Stimulated activated effector memory CD8-positive, alpha-beta T cell treated with anti-CD3 and anti-CD28 coated beads, Interleukin-12 subunit alpha, Interleukin-12 subunit beta, amount 100 ng/mL, for 72 hours (primary cell): ENCODE results near the gene CEP170B.
A peak's percentile ranks its signal among the peaks of the same experiment; 100 is the strongest.

Experiments used
- ATAC-seq: fragments of 150-1000 bp; cut with Tn5 transposase; 2 replicates; pipeline ENCODE4 v1.10.0; 2021
- DNase-seq, 2 donors: peaks; one replicate each; pipeline ENCODE4 v3.0.0; 2021 to 2022; ENCODE audit warnings: low spot score in 2 of 2
- H3K27ac Mint-ChIP-seq: one replicate; pipeline ENCODE4 v1.8.0; 2022; ENCODE audit warnings: mild to moderate bottlenecking, mixed read lengths
- H3K36me3 Mint-ChIP-seq: one replicate; pipeline ENCODE4 v1.8.0; 2022; ENCODE audit warnings: mild to moderate bottlenecking, mixed read lengths
- H3K4me1 Mint-ChIP-seq: one replicate; pipeline ENCODE4 v1.8.0; 2022; ENCODE audit warnings: mixed read lengths
- H3K4me3 Mint-ChIP-seq: one replicate; pipeline ENCODE4 v1.8.0; 2022; ENCODE audit warnings: mild to moderate bottlenecking, mixed read lengths
- H3K9me3 Mint-ChIP-seq: one replicate; pipeline ENCODE4 v1.8.0; 2022; ENCODE audit warnings: mixed read lengths

The CEP170B gene

DNA sequence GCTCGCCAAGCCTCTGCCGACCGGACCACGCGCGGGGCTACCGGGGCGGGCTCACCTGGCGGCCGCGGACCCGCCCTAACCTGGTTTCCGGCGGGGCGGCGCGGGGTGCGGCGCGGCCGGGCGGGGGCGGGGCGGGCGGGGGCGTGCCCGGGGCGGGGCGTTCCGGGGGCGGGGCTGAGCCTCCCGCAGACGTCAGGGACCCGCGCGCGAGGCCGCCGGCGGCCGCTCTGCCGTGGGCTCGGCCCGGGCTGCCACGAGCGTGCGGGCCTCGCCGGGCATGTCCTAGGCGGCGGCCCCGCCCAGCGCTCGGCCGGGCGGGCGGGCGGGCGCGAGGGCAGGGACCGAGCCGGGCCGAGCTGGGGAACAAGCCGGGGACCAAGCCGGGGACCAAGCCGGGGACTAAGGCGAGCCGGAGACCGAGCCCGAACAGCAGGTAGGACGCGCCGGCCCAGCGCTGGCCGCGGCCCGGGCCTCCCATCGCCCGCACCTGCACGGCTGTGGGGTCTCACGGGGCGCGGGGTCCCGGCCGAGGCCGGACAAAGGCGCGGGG is at the start of gene CEP170B:
TSS of gene CEP170B (plus strand) at position 188 of the 550 bp plus-strand sequence. CDS start 3,183 bp downstream, outside the sequence.
- no peak within 1 kb of the TSS for H3K27ac Mint-ChIP-seq
- DNase-seq (peak in 1 of 2 donors; percentile 29), ATAC-seq (peak; percentile 74)
- H3K36me3 Mint-ChIP-seq, result no peaks in the 10 kb centered on the region
- H3K4me1 Mint-ChIP-seq, result peaks cover 16% of the 10 kb centered on the region
- H3K4me3 Mint-ChIP-seq, result peak within 1 kb of the TSS; percentile 74
- H3K9me3 Mint-ChIP-seq, result no peaks in the 10 kb centered on the region

DNA sequence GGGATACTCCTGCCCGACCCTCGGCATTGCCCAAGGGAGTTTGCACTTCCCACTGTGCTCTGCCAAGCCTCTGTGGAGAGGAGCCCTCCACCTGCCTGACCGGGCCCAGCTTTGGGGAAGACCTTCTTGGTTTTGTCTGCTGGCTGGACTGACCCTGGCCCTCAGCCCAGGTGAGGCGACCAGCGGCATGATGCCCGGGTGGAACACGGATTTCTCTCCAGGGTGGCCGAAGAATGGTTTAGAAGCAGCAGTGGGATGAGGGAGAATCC is 48.5 kb upstream of the CEP170B start:
- peak overlapping the region; percentile 89 for H3K4me3 Mint-ChIP-seq
- ATAC-seq, result no peak
- H3K27ac Mint-ChIP-seq, result peak overlapping the region; percentile 95
- H3K4me1 Mint-ChIP-seq, result peaks cover 15% of the 10 kb centered on the region
- DNase-seq, result no peak
- peaks cover 15% of the 10 kb centered on the region for H3K36me3 Mint-ChIP-seq
- no peaks in the 10 kb centered on the region for H3K9me3 Mint-ChIP-seq

DNA sequence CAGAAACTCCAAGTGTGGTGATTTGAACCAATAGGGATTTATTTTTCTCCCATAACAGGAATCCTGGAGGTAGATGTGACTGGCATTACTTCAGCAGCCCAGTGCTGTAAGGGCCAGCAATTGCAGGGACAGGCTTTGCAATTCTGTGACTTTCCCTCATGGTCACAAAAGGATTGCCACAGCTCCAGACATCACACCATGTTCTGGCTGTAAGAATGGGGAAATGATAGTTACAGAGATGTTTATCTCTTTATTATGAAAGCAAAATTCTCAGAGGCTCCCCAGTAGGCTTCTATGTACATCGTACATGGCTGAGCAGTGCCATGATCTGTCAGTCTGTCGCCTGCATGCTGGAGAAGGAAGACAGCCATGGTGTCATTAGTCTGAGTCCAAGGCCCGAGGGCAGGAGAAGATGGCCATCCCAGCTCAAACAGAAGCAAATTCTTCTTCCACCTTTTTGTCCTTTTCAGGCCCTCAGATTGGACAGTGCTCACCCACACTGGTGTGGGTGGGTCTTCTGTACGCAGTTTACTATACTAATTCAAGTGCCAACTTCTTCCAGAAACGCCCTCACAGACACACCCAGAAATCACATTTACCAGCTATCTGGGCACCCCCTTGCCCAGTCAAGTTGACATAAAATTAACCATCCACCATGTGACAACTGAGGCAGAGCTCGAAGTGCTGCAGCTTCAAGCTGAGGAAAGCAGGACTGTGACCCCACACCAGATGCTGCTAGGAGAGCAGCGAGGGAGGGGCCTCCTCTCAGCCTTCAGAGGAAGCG is 46.9 kb upstream of the CEP170B start:
- Mint-ChIP-seq H3K27ac (no peak overlapping the region), H3K4me3 (peak overlapping the region; percentile 89), H3K36me3 (peaks cover 15% of the 10 kb centered on the region), H3K4me1 (peaks cover 15% of the 10 kb centered on the region), H3K9me3 (no peaks in the 10 kb centered on the region)
- ATAC-seq, result no peak
- DNase-seq, result no peak

DNA sequence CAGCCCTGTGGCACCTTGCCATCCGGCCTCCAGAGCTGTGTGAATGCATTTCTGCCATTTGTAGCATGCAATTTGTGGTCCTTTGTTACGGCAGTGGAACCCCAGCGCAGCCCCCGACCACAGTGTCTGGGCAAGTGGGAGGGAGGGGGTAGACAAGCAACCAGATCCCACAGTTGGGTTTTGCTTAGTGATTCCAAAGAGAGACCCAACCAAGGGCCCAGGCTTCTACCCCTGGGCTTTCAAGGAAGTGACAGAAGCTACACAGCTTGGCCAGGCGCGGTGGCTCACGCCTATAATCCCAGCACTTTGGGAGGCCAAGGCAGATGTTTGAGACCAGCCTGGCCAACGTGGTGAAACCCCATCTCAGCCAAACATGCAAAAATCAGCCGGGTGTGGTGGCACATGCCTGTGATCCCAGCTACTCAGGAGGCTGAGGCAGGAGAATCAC is 46.3 kb upstream of the CEP170B start:
- no peak for ATAC-seq
- Mint-ChIP-seq H3K27ac (no peak overlapping the region), H3K4me3 (no peak overlapping the region), H3K9me3 (no peaks in the 10 kb centered on the region), H3K36me3 (peaks cover 15% of the 10 kb centered on the region), H3K4me1 (peaks cover 15% of the 10 kb centered on the region)
- DNase-seq, result no peak

GRCh38 chr14:104819361-104819781 is 45.7 kb upstream of the CEP170B start:
- H3K4me3 Mint-ChIP-seq, result no peak overlapping the region
- H3K27ac Mint-ChIP-seq, result no peak overlapping the region

DNA sequence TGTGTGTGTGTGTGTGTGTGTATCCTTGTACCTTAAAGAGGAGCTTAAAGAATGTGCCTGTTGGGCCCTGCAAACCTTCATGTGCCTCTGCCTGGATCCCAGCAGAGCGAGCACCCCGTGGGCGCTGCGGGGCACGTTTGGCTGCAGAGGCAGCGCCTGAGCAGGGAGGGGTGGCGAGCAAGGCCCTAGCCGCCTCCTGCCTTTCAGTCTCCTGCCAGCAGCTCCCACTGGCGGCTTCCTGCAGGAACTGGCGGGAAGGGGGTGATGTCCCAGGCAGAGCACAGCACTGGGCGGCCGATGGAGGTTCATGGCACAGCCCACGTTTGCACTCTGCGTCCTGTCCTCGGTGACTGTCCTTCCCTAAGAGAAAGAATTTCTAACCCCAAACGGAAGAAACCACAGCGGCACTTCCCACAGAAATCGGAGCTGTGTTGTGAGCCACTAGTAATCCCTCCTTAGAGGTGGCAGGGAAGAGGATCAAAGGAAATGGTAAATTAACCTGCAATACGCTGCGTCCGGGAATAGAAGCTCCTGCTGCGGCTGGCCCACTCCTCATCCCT is 44.3 kb upstream of the CEP170B start:
- H3K9me3 Mint-ChIP-seq, result peaks cover 6% of the 10 kb centered on the region
- no peak overlapping the region for H3K4me3 Mint-ChIP-seq
- ATAC-seq (no peak), DNase-seq (no peak)
- H3K27ac Mint-ChIP-seq, result no peak overlapping the region
- H3K36me3 Mint-ChIP-seq, result peaks cover 11% of the 10 kb centered on the region
- H3K4me1 Mint-ChIP-seq, result peaks cover 19% of the 10 kb centered on the region

More at GRCh38 chr14:104819361-104819781, 45.7 kb upstream of the CEP170B start:
- ATAC-seq (no peak), DNase-seq (no peak)
- Mint-ChIP-seq H3K9me3 (peaks cover under 1% of the 10 kb centered on the region), H3K4me1 (peaks cover 9% of the 10 kb centered on the region), H3K36me3 (peaks cover 14% of the 10 kb centered on the region)

DNA sequence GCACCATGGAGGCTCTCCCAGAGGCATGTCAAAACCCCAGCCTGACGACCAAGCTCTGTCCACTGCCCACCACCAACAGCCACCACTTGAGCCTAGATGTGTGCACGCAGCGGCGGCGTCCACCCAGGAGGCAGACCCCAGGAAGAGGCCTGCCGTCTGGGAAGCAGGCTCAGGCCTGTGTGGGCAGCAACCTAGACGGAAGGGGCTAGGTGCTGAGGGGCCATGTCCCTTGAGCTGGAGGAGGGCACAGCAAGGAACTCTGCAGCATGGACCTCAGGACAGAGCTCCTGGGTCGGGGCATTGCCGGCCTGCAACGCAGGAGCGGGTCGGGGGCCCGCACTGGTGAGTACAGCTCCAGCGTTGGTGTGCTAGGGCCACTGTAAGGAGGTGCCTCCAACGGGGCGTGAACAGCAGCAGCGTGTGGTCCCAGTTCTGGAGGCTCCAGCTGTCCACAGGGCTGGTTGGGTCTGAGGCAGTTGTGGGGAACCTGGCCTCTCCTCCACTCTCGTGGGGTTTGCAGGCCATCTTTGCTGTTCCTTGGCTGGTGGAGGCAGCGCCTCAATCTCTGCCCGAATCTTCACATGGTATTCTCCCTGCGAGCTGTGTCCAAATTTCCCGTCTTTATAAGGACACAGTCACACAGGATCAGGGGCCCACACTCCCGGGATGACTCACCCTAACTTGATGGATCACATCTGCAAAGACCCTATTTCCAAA is 43.7 kb upstream of the CEP170B start:
- H3K9me3 Mint-ChIP-seq, result peaks cover 6% of the 10 kb centered on the region
- H3K4me1 Mint-ChIP-seq, result peaks cover 21% of the 10 kb centered on the region
- peaks cover 7% of the 10 kb centered on the region for H3K36me3 Mint-ChIP-seq
- no peak overlapping the region for H3K4me3 Mint-ChIP-seq
- H3K27ac Mint-ChIP-seq, result no peak overlapping the region
- no peak for ATAC-seq
- DNase-seq, result no peak

DNA sequence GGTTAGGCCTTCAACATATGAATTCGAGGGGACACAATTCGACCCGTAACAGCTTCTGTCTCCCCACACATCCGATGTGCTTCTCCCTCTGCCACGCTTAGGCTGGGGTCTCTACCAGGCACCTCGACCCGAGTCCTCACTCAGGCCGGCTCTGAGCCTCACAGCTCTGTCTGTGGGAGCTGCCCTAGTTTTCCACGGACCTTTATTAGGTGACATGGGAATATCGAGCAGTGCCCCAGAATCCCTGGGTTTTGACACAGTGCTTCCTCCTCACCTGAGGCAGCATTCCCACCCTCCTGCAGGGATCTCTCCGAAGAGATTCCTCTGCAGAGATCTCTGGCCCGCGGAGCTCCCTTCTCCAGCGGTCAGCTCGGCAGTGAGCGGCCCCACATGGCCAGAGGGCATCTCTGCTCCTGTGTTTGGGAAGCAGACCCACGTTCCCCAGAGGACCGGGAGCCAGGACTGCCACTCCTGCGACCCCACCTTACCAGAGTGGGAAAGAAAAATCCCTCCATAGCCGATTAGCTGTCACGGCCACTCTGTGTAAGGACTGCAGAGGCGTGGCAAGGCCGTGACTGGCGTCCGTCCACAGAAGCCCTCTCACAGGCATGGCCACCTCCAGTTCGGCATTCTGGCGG is 43.0 kb upstream of the CEP170B start:
- no peak for ATAC-seq
- DNase-seq, result no peak
- Mint-ChIP-seq H3K27ac (no peak overlapping the region), H3K36me3 (peaks cover under 1% of the 10 kb centered on the region), H3K4me1 (peaks cover 19% of the 10 kb centered on the region), H3K9me3 (peaks cover 6% of the 10 kb centered on the region), H3K4me3 (no peak overlapping the region)

DNA sequence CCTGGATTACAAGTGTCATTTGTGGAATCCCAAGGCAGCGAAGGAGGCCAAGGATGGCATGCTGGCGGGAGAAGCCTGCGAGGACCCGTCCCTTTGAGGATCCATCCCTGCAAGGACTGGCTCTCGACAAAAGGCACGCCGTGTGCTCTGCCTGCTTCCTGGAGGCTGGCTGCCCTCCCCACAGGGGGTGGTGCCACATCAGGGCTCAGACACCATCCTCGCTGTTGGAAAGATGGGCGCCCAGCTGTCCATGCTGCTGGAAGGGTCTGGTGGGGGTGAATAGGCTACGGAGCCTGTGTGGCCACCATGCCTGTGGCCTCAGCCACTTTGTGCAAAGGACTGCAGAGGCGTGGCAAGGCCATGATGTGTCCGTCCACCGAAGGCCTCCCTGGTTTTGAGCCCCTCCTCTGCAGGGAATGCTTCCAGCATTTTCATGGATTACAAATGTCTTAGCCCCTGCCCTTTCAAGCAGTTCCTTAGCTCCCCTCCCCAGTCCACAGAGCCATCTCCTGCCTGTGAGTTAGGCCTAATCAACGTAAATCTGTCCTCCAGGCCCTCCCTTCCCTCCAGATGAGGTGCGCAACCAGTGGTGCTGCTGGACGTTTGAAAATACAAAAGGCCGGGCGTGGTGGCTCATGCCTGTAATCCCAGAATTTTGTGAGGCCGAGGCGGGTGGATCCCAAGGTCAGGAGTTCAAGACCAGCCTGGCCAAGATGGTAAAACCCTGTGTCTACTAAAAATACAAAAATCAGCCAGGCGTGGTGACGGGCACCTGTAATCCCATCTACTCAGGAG is 42.0 kb upstream of the CEP170B start:
- Mint-ChIP-seq H3K36me3 (no peaks in the 10 kb centered on the region), H3K4me1 (peaks cover 25% of the 10 kb centered on the region), H3K9me3 (peaks cover 6% of the 10 kb centered on the region), H3K27ac (no peak overlapping the region), H3K4me3 (no peak overlapping the region)
- DNase-seq (no peak), ATAC-seq (no peak)

- DNase-seq (no peak), ATAC-seq (no peak)
- Mint-ChIP-seq H3K4me1 (peaks cover 25% of the 10 kb centered on the region), H3K4me3 (peak overlapping the region; percentile 84), H3K36me3 (no peaks in the 10 kb centered on the region), H3K9me3 (peaks cover 6% of the 10 kb centered on the region), H3K27ac (no peak overlapping the region)
Observed at GRCh38 chr14:104824353-104824997, 40.6 kb upstream of the CEP170B start.

GRCh38 chr14:104826189-104826860 is 38.7 kb upstream of the CEP170B start:
- ATAC-seq, result peak; percentile 89
- Mint-ChIP-seq H3K4me3 (peak overlapping the region; percentile 84), H3K4me1 (peaks cover 25% of the 10 kb centered on the region), H3K27ac (peak overlapping the region; percentile 68), H3K36me3 (no peaks in the 10 kb centered on the region), H3K9me3 (peaks cover 6% of the 10 kb centered on the region)
- DNase-seq, result peak; percentile 98 to 100

DNA sequence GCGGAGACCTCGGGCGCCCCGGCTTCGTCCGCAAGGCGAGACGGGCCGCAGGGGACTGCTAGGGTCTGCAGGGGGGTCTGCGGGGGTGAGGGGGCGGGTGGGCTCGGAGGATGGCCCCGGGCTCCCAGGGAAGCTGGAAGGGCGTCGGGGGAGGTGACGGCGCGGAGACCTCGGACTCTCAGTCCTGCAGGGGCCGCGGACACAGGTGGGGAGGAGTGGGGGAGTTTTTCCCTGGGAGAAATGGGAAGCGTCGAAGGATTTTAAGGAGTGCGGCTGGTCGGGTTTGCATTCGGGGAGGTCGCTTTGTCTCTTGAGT is 38.2 kb upstream of the CEP170B start:
- ATAC-seq (no peak), DNase-seq (no peak)
- Mint-ChIP-seq H3K4me1 (peaks cover 25% of the 10 kb centered on the region), H3K9me3 (peaks cover 6% of the 10 kb centered on the region), H3K36me3 (no peaks in the 10 kb centered on the region), H3K27ac (peak overlapping the region; percentile 68), H3K4me3 (peak overlapping the region; percentile 84)

DNA sequence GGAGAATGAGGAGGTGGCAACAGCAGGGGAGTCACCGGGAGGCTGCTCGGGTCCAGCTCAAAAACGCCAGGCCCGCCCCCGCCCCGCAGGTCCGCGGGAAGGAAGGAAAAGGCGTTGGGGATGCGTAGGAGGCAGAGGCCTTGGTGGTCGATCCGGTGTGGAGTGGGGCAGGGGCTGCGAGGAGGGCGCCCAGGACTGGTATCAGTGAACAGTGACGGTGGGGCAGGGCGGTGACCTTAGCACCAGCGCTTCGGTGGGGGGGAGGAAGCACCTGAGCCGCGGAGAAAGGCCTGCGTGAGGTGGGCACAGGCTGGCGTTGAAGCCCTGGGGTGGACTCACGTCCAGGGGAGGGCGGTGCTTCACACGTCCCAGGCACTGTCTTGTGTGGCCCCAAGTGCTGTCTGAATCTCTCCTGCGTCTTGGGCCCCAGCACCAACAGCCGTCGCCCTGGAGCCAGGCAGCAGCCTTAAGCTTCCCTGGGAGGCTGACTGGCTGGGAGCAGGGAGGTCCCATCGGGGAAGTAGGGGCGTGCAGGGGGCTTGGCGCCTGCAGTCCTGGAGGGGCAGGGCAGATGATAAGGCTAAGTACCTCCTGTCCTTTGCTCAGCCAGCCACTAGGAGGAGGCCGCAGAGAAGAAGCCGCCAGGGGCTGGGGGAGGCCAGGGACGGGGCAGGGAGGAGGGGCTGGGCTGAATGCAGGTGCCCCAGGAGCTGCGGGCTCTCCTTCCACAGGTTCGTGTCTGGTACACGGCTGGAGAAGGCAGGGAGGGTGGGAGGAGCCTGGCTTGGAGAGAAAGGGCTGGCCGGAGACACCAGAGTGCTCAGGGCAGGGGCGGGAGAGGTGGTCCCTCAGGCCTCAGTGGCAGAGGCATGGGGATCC is 37.7 kb upstream of the CEP170B start:
- DNase-seq, result peak in 1 of 2 donors; percentile 72
- ATAC-seq, result peak; percentile 79
- H3K9me3 Mint-ChIP-seq, result peaks cover 6% of the 10 kb centered on the region
- H3K4me1 Mint-ChIP-seq, result peaks cover 25% of the 10 kb centered on the region
- H3K4me3 Mint-ChIP-seq, result peak overlapping the region; percentile 84
- peak overlapping the region; percentile 68 for H3K27ac Mint-ChIP-seq
- H3K36me3 Mint-ChIP-seq, result no peaks in the 10 kb centered on the region
